GM19238 (cell line): ENCODE results near the gene ARRB2.
A peak's percentile ranks its signal among the peaks of the same experiment; 100 is the strongest.
"Not testable (repeated sequence)": the region's sequence is repeated elsewhere in the genome, so short reads cannot be mapped to it uniquely, and the experiment has no call there.

Experiments
- DNase-seq: peaks from one replicate; pipeline ENCODE4 v3.0.0; 2011; ENCODE audit warnings: low spot score; ENCODE audit not compliant: insufficient read length

The ARRB2 gene

GRCh38 chr17:4709794-4710692 lies at the start of gene ARRB2:
ARRB2 (plus strand) TSS chr17:4710632; CDS start chr17:4710722, 90 bp downstream.
- DNase-seq: peak; percentile 98

- DNase-seq: no peak
Measured at GRCh38 chr17:4663711-4664110, 46.7 kb upstream of the ARRB2 start.

- DNase-seq: no peak
Measured at GRCh38 chr17:4664230-4664629, 46.2 kb upstream of the ARRB2 start.

GRCh38 chr17:4665027-4665426 lies 45.4 kb upstream of the ARRB2 start:
- no peak for DNase-seq

DNA sequence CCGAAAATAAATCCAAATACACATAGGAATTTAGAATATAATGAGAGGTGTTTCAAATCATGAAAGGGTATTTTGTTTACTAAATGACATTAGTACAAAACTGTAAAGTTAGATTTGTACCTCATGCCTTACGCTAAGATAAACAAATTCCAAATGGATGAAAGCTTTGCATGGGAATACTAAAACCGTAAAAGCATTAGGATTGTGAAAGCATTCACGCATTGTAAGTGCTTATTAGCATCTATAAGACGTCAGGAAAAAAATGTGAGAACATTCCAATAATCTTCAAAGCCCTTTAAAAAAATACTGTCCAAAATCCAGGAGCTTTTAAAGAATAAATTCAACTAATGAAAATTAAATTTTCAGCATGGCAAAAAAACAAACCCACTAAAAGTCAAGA lies 44.1 kb upstream of the ARRB2 start:
- no peak for DNase-seq

GRCh38 chr17:4667166-4667565 lies 43.3 kb upstream of the ARRB2 start:
- DNase-seq: no peak

- no peak for DNase-seq
Measured at GRCh38 chr17:4672055-4672630, 38.3 kb upstream of the ARRB2 start.

DNA sequence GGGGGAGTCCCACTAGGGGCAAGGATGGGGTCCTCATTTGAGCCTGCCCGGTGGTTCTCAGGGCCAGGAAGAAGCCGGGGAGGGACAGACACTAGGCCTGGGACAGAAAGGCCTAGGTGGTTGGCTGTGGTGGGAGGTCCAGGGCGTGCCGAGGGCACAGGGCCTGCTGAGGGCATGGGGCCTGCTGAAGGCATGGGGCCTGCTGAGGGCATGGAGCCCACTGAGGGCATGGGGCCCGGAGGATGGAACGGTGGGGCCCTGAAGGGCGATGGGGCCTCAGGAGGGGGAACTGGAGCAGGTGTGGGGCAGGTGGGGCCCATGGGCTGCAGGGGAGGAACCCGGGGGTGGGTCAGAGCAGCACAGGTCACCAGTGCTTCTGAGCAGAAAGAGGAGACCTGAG lies 37.7 kb upstream of the ARRB2 start:
- no peak for DNase-seq

GRCh38 chr17:4673169-4673568 lies 37.3 kb upstream of the ARRB2 start:
- DNase-seq: no peak

GRCh38 chr17:4673986-4674684 lies 36.3 kb upstream of the ARRB2 start:
- DNase-seq: no peak

DNA sequence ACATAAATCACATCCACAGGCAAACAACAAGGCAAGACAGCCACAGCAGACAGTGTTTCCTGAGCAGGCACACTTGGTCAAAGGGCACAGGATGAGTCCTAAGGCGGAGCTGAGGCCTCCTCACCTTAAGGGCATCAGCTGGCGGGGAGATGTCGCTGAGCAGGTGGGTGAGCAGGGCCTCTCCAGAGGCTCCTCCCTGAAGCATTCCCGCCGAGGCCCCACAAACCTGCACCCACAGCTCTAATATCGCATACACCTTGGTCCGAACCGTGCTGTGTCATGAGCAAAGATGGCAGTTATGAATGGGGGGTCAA lies 35.8 kb upstream of the ARRB2 start:
- no peak for DNase-seq

DNA sequence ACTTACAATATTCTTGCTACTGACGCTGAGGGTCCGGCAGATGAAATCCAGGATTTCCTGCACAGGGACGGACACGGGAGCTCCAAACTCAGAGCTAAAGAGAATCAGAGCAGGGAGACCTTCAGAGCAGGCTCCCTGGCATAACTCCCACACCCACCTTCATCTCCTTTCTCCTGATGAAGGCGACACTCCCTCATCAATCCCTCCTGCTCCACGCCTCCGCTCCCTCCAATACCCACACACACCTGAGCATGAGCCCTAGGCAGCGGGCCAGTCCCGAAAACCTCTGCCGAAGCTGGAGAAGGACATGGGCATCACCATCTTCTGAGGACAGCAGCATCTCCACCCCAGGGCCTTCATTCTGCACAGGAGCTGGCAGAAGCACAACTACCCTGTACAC lies 34.6 kb upstream of the ARRB2 start:
- DNase-seq: no peak

DNA sequence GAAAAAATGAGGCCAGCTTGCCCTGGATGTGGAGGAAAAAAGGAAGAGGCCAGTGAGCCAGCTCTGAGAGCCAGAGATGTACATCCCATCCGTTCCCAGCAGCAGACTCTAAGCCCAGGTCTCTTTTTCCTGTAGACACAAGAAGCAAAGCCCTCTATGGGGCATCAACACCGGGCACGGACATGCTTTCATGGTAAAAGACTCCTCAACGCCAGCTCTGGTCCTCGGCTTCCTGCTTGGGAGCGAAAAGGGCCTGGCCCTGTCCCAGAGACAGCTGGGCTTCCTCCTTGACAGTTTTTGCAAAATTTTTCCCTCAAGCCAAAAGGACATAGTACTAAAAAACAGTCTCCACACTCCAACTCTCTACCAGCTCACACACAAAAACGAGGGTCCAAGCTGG lies 33.6 kb upstream of the ARRB2 start:
- no peak for DNase-seq

GRCh38 chr17:4678448-4679026 lies 31.9 kb upstream of the ARRB2 start:
- no peak for DNase-seq

GRCh38 chr17:4679658-4680057 lies 30.8 kb upstream of the ARRB2 start:
- no peak for DNase-seq

GRCh38 chr17:4683739-4684138 lies 26.7 kb upstream of the ARRB2 start:
- DNase-seq: not testable (repeated sequence)

GRCh38 chr17:4689872-4690271 lies 20.6 kb upstream of the ARRB2 start:
- DNase-seq: not testable (repeated sequence)

- DNase-seq: no peak
Measured at GRCh38 chr17:4690745-4691144, 19.7 kb upstream of the ARRB2 start.

DNA sequence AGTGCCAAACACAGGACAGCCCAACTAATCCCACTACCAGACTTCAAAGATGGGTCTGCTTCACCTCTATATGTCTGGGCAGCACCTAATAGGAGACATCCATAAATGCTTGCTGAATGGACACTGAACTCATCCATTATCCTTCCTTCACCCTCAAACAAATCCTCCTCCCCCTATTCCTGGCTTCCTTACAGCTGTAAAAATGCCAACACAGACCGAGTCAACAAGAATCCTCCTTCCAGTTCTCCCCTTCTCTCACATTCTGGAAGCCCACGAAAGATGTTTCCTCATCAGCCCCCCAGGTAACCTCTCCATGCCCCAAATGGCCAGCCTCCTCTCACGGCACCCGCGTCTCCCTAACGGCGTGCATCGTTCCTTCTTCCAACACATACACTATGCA lies 18.7 kb upstream of the ARRB2 start:
- no peak for DNase-seq

DNA sequence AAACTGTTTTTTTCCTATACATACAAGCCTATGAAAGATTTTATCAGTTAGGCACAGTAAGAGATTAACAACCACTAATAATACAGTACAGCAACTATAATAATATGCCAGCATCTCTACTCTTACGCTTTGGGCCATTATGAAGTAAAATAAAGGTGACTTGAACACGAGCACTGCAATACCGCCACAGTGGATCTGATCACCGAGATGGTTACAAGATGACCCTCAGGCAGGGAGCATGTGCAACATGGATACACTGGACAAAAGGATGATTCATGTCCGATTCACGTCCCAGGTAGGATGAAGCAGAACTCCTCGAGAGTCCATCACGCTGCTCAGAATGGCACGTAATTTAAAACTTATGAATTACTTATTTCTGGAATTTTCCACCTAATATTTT lies 17.0 kb upstream of the ARRB2 start:
- no peak for DNase-seq

DNA sequence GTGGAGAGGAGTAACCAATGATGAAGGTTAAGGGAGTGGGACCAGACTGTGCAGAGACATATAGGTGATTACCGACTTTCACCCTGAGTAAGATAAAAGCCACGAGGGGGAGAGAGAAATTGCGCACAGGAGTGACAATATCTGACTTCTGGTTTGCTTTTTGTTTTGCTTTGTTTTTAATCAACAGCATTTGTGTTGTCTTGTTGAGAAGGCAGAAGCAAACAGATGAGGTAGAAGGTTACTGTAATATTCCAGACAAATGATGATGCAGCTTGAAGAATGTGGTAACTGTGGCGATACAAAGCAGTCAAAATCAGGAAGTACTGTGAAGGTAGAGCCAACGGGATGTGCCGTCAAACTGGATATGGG lies 14.0 kb upstream of the ARRB2 start:
- DNase-seq: no peak

GRCh38 chr17:4699401-4700056 lies 10.9 kb upstream of the ARRB2 start:
- DNase-seq: not testable (repeated sequence)
